GM12878 (cell line): Measurements from ENCODE around the gene PTPN18. TPM values are rescaled to one million over a fixed set of nuclear protein-coding genes. Genes with fewer than 3 reads are reported as not detected.

Source experiments
- ATAC-seq: fragments of 200-7000 bp; cut with Tn5 transposase; 3 replicates; pipeline ENCODE4 v1.9.1; 2020; ENCODE audit warnings: mild to moderate bottlenecking, moderate library complexity
- BruUV-seq: library from RNA; stranded (reverse); fragments of 400-500 nt; replicated peaks from 2 replicates; lab custom pipeline; 2021; lab: Mats Ljungman, UMichigan
- CTCF ChIA-PET: fragments of 300-600 bp; sonication (Branson Sonifier 250); formaldehyde crosslinking; extraction: SDS; loops from one replicate; lab custom pipeline; 2021; ENCODE audit warnings: inconsistent platforms; lab: Yijun Ruan, JAX
- POLR2A ChIA-PET: fragments of 350-600 bp; formaldehyde crosslinking; extraction: SDS; loops from one replicate; lab custom pipeline; 2021; ENCODE audit warnings: inconsistent platforms; lab: Charles Lee
- RAD21 ChIA-PET: fragments of 300-600 bp; sonication (Branson Sonifier 250); formaldehyde crosslinking; loops from one replicate; lab custom pipeline; 2023; ENCODE audit warnings: antibody characterized with exemption; ENCODE audit not compliant: unreplicated experiment; lab: Charles Lee
- SMC1A ChIA-PET: fragments of 300-600 bp; sonication (Branson Sonifier 250); formaldehyde crosslinking; loops from one replicate; lab custom pipeline; 2023; ENCODE audit not compliant: unreplicated experiment, uncharacterized antibody; lab: Charles Lee
- DNase-seq: peaks from one replicate; pipeline ENCODE4 v3.0.0-alpha.2; 2011; ENCODE audit warnings: low read depth, low spot score
- FAIRE-seq: peaks from 3 replicates; lab custom pipeline; 2011; peaks lifted over from hg19 to GRCh38; lab: Jason Lieb, UNC
- H2AFZ ChIP-seq: 2 replicates; pipeline ENCODE4 v1.6.0; 2011; ENCODE audit warnings: low read depth, low read length, control low read depth; ENCODE audit not compliant: control insufficient read depth
- H3K27ac ChIP-seq: 2 replicates; pipeline ENCODE4 v1.5.1; 2011; ENCODE audit warnings: control low read depth; ENCODE audit not compliant: control insufficient read depth, insufficient read depth
- H3K27me3 ChIP-seq, 2 experiments: replicated peaks in 1 of 2; 2 replicates each; pipeline versions ENCODE4 v1.6.0 to v1.6.1; 2011; ENCODE audit warnings: low read length in 1 of 2; ENCODE audit not compliant: control insufficient read depth in 2 of 2, insufficient read depth in 2 of 2
- H3K36me3 ChIP-seq, 2 experiments: 2 replicates each; pipeline ENCODE4 v1.5.1; 2011; ENCODE audit warnings: low read length in 1 of 2; ENCODE audit not compliant: control insufficient read depth in 2 of 2, insufficient read depth in 2 of 2
- H3K4me1 ChIP-seq: 2 replicates; pipeline ENCODE4 v1.6.1; 2011; ENCODE audit warnings: mild to moderate bottlenecking, low read length, moderate library complexity, mixed read lengths; ENCODE audit not compliant: control insufficient read depth, insufficient read depth
- H3K4me2 ChIP-seq: 2 replicates; pipeline ENCODE4 v1.6.0; 2011; ENCODE audit warnings: control low read depth; ENCODE audit not compliant: control insufficient read depth, insufficient read depth
- H3K4me3 ChIP-seq: fragments of 200-600 bp; sonication (generic); 2 replicates; pipeline ENCODE4 v1.5.1; 2016
- H3K79me2 ChIP-seq: 2 replicates; pipeline ENCODE4 v1.6.0; 2011; ENCODE audit warnings: low read length; ENCODE audit not compliant: control insufficient read depth, insufficient read depth
- H3K9ac ChIP-seq: 2 replicates; pipeline ENCODE4 v1.8.0; 2011; ENCODE audit warnings: low read length, control low read depth, mixed read lengths; ENCODE audit not compliant: control insufficient read depth, insufficient read depth
- H3K9me3 ChIP-seq: replicated peaks from 3 replicates; pipeline ENCODE4 v1.5.1; 2011; ENCODE audit warnings: mild to moderate bottlenecking, low read length; ENCODE audit not compliant: control insufficient read depth, insufficient read depth
- H4K20me1 ChIP-seq: 2 replicates; pipeline ENCODE4 v1.6.0; 2011; ENCODE audit not compliant: control insufficient read depth, insufficient read depth
- CEBPB ChIP-seq, 2 experiments: fragments of 150-350 bp in 1 of 2; IDR thresholded peaks; 2 replicates each; pipeline ENCODE4 v1.6.1; 2012 to 2014; ENCODE audit warnings: low read depth in 2 of 2, low read length in 2 of 2, borderline replicate concordance in 1 of 2, inconsistent platforms in 1 of 2
- MEF2A ChIP-seq: IDR thresholded peaks from 2 replicates; pipeline ENCODE4 v1.6.1; 2011; ENCODE audit warnings: low read depth, mild to moderate bottlenecking, low read length, moderate library complexity; ENCODE audit not compliant: insufficient read depth
- MTA3 ChIP-seq: IDR thresholded peaks from 2 replicates; pipeline ENCODE4 v1.6.1; 2012; ENCODE audit warnings: low read length, inconsistent platforms, borderline replicate concordance
- SMAD5 ChIP-seq: IDR thresholded peaks from 2 replicates; pipeline ENCODE4 v1.6.1; 2016; ENCODE audit warnings: antibody characterized with exemption, low read depth
- SPI1 ChIP-seq: IDR thresholded peaks from 2 replicates; pipeline ENCODE4 v1.6.1; 2011; ENCODE audit warnings: low read depth, mild to moderate bottlenecking, low read length, moderate library complexity, borderline replicate concordance; ENCODE audit not compliant: insufficient read depth
- ZBTB33 ChIP-seq: fragments of 450-650 bp; IDR thresholded peaks from 2 replicates; pipeline ENCODE4 v1.6.1; 2017; ENCODE audit warnings: mild to moderate bottlenecking
- WGBS: methylation state at CpG from one replicate; pipeline ENCODE4 v1.1.6; 2016; ENCODE audit warnings: low lambda C conversion rate; ENCODE audit not compliant: insufficient replicate concordance, insufficient coverage; ENCODE audit errors: missing lambda C conversion rate; 5-methylcytosine and 5-hydroxymethylcytosine counted together
- in situ Hi-C: fragments of 300-500 bp; cut with MboI; formaldehyde crosslinking; loops from 9 replicates; pipeline ENCODE4 v1.14.3; 2018; ENCODE audit warnings: mixed read lengths
- intact Hi-C: fragments of 100-400 bp; cut with micrococcal nuclease; formaldehyde crosslinking; loops from one replicate; pipeline ENCODE4 v1.14.2; 2022; ENCODE audit not compliant: unreplicated experiment
- polyA plus RNA-seq, 11 experiments: library from polyadenylated mRNA; depleted of rRNA in 4 of 11; unstranded in 6 of 11; stranded (reverse) in 5 of 11; fragments of >200 nt; fragmentation: Nextera tagmentation in 4 of 11; fragmentation: Illumina TruSeq in 1 of 11; extraction: Ambion mirVana in 4 of 11; extraction: Trizol in 1 of 11; gene quantifications; 1 replicate in 1 of 11; 2 replicates in 10 of 11; pipeline versions ENCODE4 v1.2.1 to v1.2.3, GENCODE V29; 2011 to 2016; ENCODE audit warnings: inconsistent platforms in 2 of 11, missing spikeins in 2 of 11, low read depth in 1 of 11
- total RNA-seq, 4 experiments: library from RNA; depleted of rRNA in 3 of 4; stranded (reverse); fragments of >200 nt in 3 of 4; fragmentation: Illumina TruSeq in 1 of 4; extraction: Trizol in 1 of 4; gene quantifications; 2 replicates each; pipeline versions ENCODE4 v1.2.1 to v1.2.3, GENCODE V29; 2013 to 2021

PTPN18 gene
- total and polyA plus RNA-seq, 10 of the 15 experiments (the other 5 are each of a cell fraction or from before 2014, with no cell fraction given), result 14.8 to 89.9 (median 43.4) TPM

GRCh38 chr2:130328710-130329109, 27.1 kb upstream of the PTPN18 start:
- Histone ChIP-seq H3K9ac (no peak overlapping the region), H2AFZ (no peak overlapping the region), H4K20me1 (no peaks in the 10 kb centered on the region), H3K27me3 (no peaks in the 10 kb centered on the region; a peak in 1 of 4 replicates), H3K4me2 (no peak overlapping the region), H3K27ac (no peak overlapping the region), H3K9me3 (no peaks in the 10 kb centered on the region), H3K79me2 (no peaks in the 10 kb centered on the region), H3K4me3 (no peak overlapping the region), H3K36me3 (no peaks in the 10 kb centered on the region), H3K4me1 (no peaks in the 10 kb centered on the region)
- intact Hi-C loops (no loop called here), in situ Hi-C loops (loop anchor here (25.0 kb wide), 1 partner anchor 1484 kb away; no protein-coding TSS in a partner anchor)
- no TSS peak for BruUV-seq
- CTCF ChIA-PET, result interaction anchor here (9.8 kb wide), 1 partner anchor 1344 kb away, joined by 74 read pairs; no protein-coding TSS in a partner anchor
- ATAC-seq, result no peak
- TF ChIP-seq MTA3 (no peak), CEBPB (IDR thresholded peaks at IDR 0.05; ENCODE audit: borderline replicate concordance in 1 of 2, low read depth in 2 of 2, low read length in 2 of 2) (no peak), MEF2A (no peak), SPI1 (no peak), SMAD5 (no peak), ZBTB33 (no peak)
- POLR2A ChIA-PET, result no interaction called here
- no peak for DNase-seq
- no peak for FAIRE-seq
- RAD21 ChIA-PET, result interaction anchor here (0.6 kb wide), 1 partner anchor 63 kb away, joined by 3 read pairs; no protein-coding TSS in a partner anchor
- 28% methylated on average over 2 of the region's 2 CpGs for WGBS
- SMC1A ChIA-PET, result interaction anchor here (1.0 kb wide), 1 partner anchor 23 kb away, joined by 3 read pairs; no protein-coding TSS in a partner anchor
